Lower lobe of right lung (tissue), 2 donors: ENCODE data around the gene MLYCD. TPM values are rescaled to one million over a fixed set of nuclear protein-coding genes. Genes with fewer than 3 reads are reported as not detected.

Experiments used
- ATAC-seq, 2 donors: fragments of 200-7000 bp; cut with Tn5 transposase; one replicate each; pipeline ENCODE4 v1.9.1; 2020 to 2022; ENCODE audit warnings: mild to moderate bottlenecking in 2 of 2, moderate library complexity in 2 of 2
- DNase-seq: peaks from one replicate; pipeline ENCODE4 v3.0.0-alpha.2; 2020
- H3K27ac ChIP-seq: fragments of 200-600 bp; one replicate; pipeline ENCODE4 v1.8.0; 2022
- H3K27me3 ChIP-seq: fragments of 200-600 bp; one replicate; pipeline ENCODE4 v1.8.0; 2022; ENCODE audit warnings: low read depth
- H3K36me3 ChIP-seq: fragments of 200-600 bp; one replicate; pipeline ENCODE4 v1.8.0; 2022; ENCODE audit warnings: mild to moderate bottlenecking
- H3K4me1 ChIP-seq: fragments of 200-600 bp; one replicate; pipeline ENCODE4 v1.8.0; 2022
- H3K4me3 ChIP-seq: fragments of 200-600 bp; one replicate; pipeline ENCODE4 v1.8.0; 2022; ENCODE audit warnings: mild to moderate bottlenecking
- H3K9me3 ChIP-seq: fragments of 200-600 bp; one replicate; pipeline ENCODE4 v1.8.0; 2022
- intact Hi-C: fragments of 100-400 bp; cut with DNase I; formaldehyde crosslinking; loops from one replicate; pipeline ENCODE4 v1.11.0; 2022
- total RNA-seq: library from RNA; stranded (reverse); fragmentation: NEBNext Ultra II Directional; extraction: Animal tissue kit (Norgen Biotek cat#: 25700); gene quantifications from one replicate; pipeline ENCODE4 v1.2.1, GENCODE V29; 2021
- TF ChIP-seq, protein P1 (sequence below): fragments of 200-600 bp; IDR thresholded peaks from one replicate; pipeline ENCODE4 v1.8.0; 2022; ENCODE audit warnings: antibody characterized with exemption, mild to moderate bottlenecking
- donor health status: DM: no; HTN: yes; CAD: no; lungs with severe emphysema.

Gene MLYCD
- total RNA-seq, 1 donor from 2014 or later, result 9.1 TPM

DNA sequence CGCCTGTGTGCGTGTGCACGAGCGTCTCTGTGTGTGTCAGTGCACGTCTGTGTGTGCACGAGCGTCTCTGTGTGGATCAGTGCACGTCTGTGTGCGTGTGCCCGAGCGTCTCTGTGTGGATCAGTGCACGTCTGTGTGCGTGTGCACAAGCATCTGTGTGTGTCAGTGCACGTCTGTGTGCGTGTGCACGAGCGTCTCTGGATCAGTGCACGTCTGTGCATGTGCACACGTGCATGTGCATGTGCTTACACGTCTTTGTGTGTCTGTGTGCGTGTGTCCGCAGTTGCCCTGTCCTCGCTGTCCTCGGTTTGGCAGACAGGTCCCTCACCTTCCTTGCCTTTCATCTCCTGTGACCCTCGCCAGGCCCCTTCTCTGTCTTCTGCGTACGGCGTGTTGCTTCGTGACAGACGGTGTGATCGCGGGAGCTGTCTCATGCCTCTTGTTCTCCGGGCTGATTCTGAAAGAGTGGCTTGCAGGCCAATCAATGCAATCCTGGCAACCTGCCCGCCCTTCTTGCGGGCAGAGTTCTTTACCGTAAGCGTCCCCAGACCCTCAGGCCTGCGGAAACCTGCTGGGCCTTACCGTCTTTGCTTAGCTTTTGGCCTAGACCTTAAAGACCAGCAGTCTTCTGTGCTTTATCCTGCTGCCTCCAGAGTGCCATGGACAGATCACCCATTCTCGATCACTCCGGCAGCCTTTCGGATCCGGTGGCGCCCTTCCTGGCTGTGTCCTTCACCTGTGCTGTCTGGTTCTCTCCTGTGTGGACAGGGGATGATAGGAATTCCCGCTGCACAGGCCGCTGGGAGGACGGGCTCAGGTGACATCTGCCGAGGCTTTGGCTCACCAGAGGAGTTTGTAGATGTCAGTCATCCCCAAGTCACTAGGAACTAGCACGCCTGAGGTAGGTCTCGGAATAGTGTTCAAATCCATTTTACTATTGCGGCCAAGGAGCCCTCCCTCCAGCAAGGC lies 18.5 kb downstream of the MLYCD start:
- peaks cover 69% of the 10 kb centered on the region for H3K36me3 ChIP-seq
- H3K4me3 ChIP-seq, result no peak overlapping the region
- no peaks in the 10 kb centered on the region for H3K9me3 ChIP-seq
- H3K4me1 ChIP-seq, result peaks cover 4% of the 10 kb centered on the region
- no peak for DNase-seq
- no peak for ATAC-seq
- intact Hi-C loops, result no loop called here
- H3K27me3 ChIP-seq, result no peaks in the 10 kb centered on the region
- TF ChIP-seq, protein P1, sequence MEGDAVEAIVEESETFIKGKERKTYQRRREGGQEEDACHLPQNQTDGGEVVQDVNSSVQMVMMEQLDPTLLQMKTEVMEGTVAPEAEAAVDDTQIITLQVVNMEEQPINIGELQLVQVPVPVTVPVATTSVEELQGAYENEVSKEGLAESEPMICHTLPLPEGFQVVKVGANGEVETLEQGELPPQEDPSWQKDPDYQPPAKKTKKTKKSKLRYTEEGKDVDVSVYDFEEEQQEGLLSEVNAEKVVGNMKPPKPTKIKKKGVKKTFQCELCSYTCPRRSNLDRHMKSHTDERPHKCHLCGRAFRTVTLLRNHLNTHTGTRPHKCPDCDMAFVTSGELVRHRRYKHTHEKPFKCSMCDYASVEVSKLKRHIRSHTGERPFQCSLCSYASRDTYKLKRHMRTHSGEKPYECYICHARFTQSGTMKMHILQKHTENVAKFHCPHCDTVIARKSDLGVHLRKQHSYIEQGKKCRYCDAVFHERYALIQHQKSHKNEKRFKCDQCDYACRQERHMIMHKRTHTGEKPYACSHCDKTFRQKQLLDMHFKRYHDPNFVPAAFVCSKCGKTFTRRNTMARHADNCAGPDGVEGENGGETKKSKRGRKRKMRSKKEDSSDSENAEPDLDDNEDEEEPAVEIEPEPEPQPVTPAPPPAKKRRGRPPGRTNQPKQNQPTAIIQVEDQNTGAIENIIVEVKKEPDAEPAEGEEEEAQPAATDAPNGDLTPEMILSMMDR, result no peak
- no peak overlapping the region for H3K27ac ChIP-seq

DNA sequence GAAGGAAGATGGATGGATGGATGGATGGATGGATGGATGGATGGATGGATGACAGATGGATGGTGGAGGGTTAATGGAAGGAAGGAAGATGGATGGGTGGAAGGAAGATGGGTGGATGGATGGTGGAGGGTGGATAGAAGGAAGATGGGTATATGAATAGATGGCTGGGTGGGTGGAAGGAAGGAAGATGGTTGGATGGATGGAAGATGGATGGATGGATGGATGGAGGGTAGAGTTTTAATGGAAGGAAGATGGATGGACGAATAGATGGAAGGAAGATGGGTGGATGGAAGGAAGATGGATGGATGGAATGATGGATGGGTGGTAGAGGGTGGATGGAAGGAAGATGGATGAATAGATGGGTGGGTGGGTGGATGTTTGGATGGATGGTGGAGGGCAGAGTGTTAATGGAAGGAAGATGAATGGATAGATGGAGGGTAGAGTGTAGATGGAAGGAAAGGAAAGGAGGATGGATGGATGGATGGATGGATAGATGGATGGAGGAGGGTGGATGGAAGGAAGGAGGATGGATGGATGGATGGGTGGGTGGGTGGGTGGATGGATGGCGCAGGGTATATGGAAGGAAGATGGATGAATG lies 22.1 kb downstream of the MLYCD start:
- TF ChIP-seq, protein P1, result no peak
- ATAC-seq (no peak), DNase-seq (no peak)
- intact Hi-C loops, result no loop called here
- Histone ChIP-seq H3K36me3 (peaks cover 46% of the 10 kb centered on the region), H3K4me1 (no peaks in the 10 kb centered on the region), H3K4me3 (no peak overlapping the region), H3K9me3 (no peaks in the 10 kb centered on the region), H3K27me3 (no peaks in the 10 kb centered on the region), H3K27ac (no peak overlapping the region)

DNA sequence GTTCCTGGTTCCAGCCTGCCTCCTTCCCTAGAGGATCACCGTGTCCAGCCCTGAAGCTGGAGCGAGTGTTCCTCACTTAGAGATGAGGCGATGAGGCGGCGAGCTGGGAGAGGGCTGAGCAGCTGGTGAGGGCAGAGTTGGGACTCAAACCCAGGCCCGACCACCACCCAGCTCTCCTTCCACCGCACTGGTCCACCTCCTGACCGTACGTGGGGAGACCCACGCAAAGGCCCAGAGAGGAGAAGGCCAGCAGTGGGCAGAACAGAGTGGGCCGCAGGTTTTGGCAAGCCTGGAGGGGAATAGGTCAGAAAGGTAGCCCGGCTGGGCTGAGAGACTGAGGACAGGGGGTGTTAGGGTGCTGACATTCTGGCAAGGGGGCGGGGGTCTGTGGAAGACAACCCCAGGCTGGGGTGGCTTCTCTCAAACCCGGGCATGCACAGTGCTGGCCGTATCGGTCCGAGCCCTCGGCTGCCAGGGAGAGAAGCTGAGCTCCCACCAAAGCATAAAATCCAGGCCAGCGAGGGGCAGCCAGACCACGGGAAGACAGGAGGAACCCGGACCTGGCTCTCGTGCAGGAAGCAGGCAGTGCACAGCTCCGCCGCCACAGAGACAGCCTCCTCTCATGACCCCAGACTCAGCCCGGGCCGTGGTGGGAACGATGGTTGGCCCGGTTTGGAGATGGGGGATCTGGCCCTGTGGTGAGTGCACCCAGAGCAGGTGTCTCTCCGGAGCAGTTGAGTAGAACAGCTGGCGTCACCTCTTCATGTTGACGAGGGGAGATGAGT lies 24.9 kb downstream of the MLYCD start:
- TF ChIP-seq, protein P1, result no peak
- Histone ChIP-seq H3K9me3 (no peaks in the 10 kb centered on the region), H3K4me1 (peaks cover 9% of the 10 kb centered on the region), H3K4me3 (no peak overlapping the region), H3K27ac (no peak overlapping the region), H3K36me3 (peaks cover 29% of the 10 kb centered on the region), H3K27me3 (no peaks in the 10 kb centered on the region)
- intact Hi-C loops, result no loop called here
- ATAC-seq (no peak), DNase-seq (no peak)

DNA sequence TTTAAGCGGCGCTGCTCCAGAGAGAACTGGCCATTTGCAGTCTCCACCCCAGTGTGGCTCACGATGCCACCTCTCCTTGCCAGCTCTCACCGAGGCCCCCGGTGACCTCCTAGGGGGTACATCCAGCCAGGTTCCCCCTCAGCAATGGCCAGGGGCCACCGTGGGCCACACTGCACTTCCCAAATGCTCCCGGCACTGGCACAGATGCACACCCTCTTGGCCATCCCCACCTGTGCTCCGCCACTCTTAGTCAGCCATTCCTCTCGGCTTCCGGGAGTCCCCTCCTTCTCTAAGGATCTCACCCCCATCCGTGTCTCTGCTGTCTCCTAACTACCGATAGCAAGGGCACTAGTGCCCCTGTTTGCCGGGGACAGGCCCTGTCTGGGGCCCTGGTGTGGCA lies 25.8 kb downstream of the MLYCD start:
- ATAC-seq, result no peak
- H3K27ac ChIP-seq, result no peak overlapping the region
- no peaks in the 10 kb centered on the region for H3K9me3 ChIP-seq
- TF ChIP-seq, protein P1, result no peak
- no peaks in the 10 kb centered on the region for H3K27me3 ChIP-seq
- no peak overlapping the region for H3K4me3 ChIP-seq
- DNase-seq, result no peak
- H3K4me1 ChIP-seq, result peaks cover 9% of the 10 kb centered on the region
- intact Hi-C loops, result no loop called here
- H3K36me3 ChIP-seq, result peaks cover 20% of the 10 kb centered on the region

DNA sequence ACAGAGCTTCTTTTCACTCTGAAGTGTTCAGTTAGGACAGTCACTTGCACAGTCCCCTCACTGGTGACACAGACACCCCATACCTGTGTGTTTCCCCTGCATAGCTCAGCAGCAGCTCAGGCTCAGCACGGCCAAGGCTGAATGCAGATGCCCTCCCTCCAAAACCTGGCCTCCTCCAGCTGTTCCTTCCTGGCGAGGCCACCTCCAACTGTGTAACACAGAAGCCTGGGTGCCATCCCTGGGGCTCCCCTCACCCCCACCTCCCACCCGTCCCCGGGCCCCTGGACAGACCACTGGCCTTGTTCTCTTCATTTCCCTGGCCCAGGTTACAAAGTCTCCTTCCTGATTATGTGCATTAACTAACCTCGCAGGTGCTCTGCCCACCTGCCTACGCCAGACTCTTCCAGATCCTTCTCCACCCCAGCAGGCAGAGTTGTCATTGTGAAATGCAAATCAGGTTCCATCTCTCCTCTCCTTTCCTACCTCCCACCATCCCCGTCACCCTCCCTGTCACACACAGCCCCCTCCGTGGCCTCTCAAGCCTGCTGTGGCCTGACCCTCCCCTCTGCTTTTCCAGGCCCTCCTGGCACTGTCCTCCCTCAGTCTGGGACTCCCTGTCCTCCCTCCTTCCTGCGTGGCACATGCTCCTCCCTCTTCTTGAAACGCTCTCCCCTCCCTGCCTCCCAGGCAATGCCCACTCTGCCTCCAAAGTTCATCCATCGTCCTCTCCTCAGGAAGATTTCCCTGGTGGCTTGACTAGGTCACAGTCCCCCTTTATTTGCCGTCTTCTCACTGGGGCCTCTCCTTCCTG lies 26.4 kb downstream of the MLYCD start:
- Histone ChIP-seq H3K4me3 (no peak overlapping the region), H3K36me3 (peaks cover 14% of the 10 kb centered on the region), H3K4me1 (peaks cover 9% of the 10 kb centered on the region), H3K9me3 (no peaks in the 10 kb centered on the region), H3K27me3 (no peaks in the 10 kb centered on the region), H3K27ac (no peak overlapping the region)
- no peak for DNase-seq
- TF ChIP-seq, protein P1, result no peak
- intact Hi-C loops, result no loop called here
- ATAC-seq, result no peak
